GM19397 (cell line): ENCODE measurements around the gene GFRA4.

Experiments
- ATAC-seq: cut with Tn5 transposase; IDR thresholded peaks from one replicate; pipeline ENCODE4 v1.9.1; 2021; ENCODE audit warnings: mild to moderate bottlenecking, moderate library complexity; ENCODE audit not compliant: unreplicated experiment

GFRA4 gene

DNA sequence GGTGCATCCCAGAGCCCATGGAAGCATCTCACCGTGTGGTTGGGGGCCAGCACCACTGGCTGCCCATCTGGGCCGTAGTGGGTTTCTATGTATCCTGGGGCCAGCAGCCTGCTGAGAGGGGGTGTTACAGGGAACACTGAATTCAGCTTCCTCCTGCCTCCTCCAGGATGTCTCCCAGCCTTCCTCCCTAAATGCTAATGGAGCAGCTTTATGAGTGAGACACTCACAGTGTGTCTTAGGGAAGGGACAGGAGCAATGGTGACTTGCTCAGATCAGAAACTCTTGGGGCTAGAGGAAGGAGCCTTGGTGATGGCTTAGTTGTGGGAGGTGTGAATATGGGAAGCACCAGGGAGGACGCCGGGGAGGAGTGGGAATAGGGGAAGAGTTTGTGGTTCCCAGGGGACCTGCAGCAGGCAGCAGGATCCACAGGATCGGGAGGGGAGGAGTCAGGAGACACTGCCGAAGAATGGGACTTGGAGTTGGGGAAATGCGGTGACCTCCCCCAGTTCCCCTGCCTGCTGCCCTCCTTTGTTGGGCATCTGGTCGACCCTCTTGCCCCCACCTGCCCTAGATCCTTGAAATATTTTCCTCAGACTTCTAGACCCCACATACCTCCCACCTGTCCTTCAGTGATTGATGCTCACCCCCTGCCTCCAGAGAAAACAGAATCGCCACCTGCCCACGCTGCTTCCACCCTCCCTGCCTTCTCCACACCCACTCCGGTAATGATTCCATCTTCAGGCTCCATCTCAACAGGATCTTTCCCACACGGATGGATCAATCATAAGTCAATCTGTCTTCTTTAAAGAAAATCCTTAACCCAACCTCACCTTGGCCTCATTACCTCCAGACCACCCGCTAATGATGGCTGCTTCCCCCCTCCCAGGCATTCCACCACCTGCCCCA, 12.0 kb upstream of the GFRA4 start:
- ATAC-seq = no peak

DNA sequence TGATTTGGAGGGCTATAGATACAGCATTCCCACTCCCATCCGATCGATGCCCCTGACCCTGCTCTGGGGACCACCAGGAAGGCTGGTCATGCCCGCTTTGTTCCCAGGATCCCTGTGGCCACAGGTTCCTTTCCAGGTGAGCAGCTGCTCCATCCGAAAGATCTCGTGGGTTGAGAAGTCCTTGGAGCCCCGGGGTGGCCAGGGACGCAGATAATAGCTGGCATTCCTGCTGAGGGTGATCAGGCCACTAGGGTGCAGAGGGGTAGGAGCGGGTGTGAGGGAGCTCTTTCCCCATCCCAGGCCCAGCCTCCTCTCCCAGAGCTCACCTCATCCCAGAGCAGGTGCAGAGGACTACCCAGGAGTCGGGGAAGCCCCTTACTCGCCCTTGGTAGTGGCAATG, 11.2 kb upstream of the GFRA4 start:
- no peak for ATAC-seq

DNA sequence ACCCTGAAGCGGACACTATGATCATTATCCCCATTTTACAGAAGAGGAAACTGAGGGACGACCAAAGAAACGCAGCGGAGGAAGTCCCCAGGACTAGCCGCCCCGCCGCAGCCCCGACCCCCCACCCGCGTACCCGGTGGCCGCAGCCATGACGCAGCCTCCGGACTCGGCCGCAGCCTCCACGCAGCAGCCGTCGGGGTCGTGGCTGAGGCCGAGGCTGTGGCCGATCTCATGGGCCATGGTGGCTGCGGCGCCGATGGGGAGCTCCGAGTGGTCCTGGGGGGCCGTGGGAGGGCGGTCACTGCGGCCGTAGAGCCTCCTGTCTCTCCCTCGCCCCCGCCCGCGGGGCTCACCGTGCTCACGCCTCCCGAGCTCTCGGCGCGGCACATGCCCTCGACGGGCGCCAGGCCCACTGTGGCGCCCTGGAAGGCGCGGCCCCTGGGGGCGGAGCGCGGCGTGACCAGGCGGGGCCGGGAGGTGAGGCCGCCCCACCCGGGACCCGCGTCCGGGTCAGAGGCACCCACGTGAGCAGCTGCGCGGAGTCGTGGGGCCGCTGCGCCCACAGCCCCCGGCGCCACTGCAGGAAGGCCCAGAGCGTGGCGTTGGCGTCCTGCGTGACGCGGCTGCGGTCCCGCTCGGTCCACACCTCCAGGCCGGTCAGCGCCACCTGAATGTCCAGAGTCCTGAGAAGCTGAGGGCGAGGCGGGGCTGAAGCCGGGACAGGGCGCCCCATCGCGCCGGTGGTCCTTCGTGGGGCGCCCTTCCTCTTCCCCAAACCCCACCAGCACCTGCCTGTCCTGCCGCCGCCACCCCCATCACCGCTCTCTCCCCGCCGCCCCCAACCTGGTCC, 10.2 kb upstream of the GFRA4 start:
- no peak for ATAC-seq

DNA sequence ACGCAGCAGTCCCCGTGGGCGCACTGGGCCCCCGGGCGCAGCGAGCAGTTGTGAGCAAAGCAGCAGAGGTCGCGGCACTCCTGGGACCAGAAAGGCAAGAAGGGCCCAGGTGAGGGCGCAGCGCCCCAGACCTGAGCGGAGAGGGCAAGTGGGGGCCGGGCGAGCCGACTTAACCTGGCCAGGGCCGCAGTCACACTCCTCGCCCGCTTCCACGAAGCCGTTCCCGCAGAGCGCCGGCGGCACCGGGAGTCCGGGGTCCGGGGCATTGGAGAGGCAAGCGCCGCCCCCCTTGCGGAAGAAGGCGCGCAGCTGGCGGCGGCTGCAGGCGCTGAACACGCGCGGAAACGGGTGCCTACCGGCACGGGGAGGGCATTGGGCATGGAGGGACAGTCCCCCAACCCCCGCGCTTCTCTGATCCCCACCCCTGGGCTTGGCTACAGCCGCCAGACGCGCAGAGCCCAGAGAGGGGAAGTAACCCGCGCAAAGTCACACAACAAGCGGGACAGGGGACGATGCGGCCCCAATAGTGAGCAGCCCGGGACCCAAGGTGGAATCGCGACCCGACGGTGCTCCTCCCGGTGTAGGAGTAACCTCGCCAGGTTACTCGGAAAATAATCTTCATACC, 9.5 kb upstream of the GFRA4 start:
- no peak for ATAC-seq

DNA sequence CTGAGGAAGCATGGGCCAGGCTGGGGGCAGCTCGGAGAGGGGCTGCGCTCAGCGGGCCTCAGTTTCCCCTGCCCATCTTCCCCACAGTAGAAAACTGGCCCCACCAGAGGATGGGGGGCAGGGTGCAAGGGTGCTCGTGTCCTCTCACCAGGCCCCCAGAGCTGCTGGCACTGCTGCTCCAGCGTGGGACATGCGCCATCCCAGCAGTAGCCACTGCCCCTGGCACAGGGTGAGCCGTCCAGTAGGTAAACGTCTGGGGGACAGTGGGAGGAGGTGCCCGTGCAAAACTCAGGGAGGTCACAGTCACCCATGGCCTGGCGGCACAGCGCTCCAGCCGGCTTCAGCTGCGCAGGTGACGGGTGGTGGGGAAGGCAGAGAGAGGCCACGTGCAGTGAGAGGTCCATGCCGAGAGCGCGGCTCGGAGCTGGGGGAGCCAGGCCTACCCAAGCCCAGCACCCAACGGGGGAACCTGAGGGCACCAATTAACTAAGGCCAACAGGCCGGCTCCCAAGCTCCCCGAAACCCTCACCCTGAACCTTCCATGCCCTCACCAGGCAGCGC, 8.9 kb upstream of the GFRA4 start:
- no peak for ATAC-seq

DNA sequence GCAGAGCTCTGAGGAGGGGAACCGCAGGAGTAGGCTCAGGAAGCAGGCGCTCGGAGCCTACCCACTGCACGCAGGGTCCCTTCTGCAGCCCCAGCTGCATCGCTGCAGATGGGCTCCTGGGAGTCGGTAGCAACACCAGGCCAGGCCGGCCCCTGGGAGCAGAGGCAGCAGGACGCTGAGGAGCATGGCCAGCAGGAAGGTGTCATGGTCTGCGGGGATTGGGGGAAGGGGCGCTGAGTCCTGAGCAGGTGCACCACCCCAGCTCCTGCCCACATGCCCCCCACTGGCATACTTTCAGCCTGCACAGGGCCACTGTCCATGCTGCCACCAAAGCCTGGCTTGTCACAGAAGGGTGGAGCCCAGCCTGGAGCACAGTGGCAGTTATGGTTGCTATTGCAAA, 7.7 kb upstream of the GFRA4 start:
- no peak for ATAC-seq

DNA sequence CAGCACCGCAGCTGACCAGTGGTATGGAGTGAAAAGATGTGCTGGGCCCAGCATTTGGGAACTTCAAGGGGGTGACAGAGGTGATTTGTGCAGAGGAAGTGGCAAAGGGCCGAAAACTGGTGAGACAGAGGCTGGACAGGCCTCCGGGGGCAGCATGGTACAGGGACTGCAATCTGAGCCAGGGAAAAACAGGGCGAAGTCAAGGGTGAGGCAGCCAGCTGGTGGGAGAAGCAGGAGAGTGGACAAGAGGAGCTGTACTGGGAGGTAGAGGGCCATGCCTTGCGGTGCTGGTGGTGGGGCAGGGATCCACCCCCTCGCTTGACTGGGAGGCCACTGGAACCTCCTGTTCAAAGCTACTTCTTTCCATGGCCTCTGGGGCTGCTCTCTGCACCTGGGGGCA, 7.3 kb upstream of the GFRA4 start:
- no peak for ATAC-seq

DNA sequence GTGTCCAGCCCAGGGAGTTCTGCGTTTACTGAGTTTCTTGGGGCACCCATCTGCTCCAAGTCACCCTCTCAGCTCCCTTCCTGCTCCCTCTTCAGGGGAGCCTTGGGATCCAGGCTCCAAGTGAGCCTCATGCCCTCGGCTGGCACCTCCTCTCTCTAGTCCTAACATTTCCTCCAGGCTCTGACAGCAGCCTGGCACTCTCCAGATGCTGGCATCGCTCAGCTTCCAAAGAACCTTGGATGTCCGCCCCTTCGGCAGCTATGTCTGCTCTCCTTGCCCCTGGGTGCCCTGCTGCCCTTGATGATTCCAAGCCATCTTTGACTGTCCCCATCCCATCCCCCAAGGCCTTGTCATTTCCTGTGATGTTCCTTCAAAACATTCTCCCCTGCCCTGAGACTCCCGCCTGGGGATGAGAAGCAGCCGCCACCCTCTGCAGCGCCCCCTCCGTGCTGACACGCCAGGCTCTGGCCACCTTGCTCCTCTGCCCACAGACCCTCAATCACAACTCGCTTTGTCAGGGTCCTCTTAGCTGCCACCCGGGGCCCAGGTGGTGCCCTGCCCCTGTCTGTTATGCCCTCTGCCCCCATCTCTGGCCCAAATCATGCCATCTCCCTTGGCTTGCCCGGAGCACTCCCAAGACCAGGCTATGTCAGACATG, 6.6 kb upstream of the GFRA4 start:
- no peak for ATAC-seq

DNA sequence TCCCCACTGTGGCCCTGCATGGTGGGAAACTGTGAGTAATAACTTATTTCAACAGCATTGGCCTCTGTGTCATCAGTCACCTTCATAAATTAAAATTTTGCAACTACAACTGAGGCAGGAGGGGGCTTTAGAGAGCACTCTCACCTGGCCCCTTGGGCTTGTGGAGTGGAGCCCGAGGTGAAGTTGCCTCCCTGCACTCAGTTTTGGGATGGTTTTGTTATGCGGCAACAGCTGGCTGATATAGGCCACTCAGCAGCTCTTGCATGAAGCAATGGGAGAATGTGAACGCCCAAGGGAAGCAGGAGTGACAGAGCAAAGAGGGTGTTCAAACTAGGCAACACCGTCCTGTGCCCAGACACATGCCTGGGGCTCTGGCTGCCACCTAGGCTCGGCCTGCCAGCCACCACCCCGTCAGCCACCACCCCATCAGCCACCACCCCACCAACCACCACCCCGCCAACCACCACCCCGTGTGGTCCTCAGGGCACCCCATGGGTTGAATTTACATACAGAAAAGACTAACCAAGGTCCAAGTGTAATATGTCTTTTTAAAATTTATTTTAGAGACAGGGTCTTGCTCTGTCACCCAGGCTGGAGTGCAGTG, 4.3 kb upstream of the GFRA4 start:
- ATAC-seq = no peak

DNA sequence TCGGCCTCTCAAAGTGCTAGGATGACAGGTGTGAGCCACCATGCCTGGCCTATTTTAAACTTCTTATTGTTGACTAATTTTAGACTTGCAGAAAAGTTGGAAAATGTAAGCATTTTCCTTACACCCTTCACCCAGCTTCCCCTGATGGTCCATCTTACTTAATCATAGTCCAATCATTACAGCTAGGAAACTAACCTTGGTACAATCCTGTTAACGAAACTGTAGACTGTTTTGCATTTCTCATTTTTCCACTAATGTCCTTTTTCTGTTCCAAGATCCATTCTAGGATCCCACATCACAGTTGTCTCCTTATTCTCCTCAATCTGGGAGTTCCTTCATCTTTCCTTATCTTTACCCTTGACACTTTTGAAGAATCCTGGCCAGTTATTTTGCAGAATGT, 659 bp upstream of the GFRA4 start:
- no peak for ATAC-seq

DNA sequence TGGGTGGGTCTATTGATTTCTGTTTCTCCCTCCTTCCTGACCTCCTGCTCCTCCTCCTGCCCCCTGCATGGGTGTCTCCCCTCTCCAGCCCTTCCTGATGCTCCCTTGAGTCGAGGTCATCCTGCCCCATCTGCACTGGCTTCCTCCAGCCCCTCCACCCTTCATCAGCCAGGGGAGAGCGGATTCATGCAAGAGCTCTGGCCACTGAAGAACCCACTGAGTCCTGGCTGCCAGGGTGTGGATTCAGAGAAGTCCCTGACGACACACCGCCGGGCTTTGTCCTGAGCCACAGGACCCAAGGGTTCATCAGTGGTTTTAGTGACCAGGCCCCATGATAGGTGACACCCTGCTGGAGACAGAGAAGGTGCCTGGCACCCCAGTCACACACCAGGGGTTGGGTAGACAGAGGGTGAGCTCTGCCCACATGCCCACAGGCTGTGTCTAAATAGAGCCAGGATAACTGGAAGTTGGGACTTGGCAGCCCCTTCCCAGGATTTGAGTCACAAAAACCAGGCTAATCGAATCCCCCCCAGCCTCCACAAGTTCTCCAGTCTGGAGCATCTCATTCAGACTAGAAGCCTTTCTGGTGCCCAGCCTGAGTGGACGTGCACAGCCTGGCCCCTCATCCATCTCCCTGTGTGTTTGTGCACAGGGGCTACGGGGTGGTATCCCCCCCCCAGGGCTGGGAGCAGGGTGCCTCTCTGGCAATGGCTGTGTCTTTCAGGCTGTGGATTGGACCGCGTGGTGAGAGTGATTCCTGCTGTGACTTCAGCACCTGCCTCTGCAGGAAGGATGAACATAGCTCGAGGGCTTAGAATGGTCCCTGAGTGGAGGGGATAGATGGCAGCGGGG, 1.2 kb downstream of the GFRA4 start:
- ATAC-seq = no peak

DNA sequence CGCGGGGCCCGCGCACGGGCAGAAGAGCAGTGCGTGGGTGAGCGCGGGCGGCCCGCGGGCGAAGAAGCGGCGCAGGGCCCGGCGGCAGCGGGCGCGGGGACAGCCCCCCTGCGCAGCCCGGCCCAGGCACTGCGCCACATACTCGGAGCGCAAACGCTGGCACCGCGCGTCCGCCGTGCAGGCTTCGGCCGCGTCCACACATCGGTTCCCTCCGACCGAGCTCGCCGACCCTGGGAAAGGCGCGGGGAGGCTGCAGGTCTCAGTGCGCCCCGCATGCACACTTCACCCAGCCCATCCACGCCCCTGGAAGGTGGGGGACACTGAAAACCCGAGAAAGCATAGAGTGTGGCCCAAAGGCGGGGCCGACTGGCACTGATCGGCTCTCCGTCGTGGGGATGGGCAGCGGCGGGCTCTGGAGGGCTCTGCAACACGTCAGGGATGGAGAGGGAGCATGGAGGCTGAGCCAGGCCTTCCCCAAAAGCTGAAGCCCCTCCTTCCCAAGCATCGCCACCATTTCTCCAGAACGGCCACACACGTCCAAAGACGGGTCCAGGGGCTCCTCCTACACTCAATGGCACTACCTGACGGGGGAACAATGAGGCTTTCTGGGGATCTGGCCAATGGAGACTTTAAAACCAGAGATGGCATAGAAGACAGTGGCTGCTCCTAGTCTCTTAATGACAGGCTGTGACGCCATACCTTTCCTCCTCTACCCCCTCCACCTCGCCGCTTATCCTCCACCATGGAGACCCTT, 2.0 kb downstream of the GFRA4 start:
- no peak for ATAC-seq

DNA sequence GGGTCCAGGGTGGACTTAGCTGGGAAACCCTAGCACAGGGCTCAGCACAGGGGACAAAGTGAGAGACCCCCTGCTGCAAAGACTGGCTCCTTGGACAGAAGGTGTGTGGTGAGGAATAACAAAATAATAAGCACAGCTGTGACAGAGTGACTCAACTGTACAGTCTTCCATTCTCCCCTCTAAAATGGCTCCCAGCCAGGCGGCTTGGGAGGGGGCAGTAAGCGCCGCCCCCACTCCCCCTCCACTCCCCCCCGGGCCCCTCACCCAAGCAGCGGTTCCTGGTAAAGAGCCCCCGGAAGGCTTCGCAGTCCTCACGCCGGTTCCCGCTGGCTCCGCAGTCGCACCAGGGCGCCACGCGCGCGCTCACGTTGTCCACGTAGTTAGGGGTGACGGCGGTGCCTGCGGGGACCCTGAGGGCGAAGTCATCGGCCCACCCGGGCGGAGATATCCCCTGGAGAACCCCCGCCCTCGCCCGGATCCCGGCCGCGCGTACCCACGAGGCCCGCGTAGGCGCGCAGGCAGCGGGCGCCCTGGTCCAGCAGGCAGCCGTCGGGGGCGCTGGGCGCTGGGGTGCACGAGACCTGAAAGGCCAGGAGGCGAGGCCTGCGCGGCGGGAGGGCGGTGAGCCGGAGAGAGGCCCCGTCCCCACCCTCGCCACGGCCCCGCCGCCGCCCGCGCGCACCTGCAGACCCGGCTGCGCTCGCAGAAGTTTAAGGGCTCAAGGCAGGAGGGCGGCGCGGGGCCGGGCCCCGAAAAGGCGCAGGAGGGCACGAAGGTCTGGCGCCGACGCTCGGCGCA, 2.7 kb downstream of the GFRA4 start:
- no peak for ATAC-seq

DNA sequence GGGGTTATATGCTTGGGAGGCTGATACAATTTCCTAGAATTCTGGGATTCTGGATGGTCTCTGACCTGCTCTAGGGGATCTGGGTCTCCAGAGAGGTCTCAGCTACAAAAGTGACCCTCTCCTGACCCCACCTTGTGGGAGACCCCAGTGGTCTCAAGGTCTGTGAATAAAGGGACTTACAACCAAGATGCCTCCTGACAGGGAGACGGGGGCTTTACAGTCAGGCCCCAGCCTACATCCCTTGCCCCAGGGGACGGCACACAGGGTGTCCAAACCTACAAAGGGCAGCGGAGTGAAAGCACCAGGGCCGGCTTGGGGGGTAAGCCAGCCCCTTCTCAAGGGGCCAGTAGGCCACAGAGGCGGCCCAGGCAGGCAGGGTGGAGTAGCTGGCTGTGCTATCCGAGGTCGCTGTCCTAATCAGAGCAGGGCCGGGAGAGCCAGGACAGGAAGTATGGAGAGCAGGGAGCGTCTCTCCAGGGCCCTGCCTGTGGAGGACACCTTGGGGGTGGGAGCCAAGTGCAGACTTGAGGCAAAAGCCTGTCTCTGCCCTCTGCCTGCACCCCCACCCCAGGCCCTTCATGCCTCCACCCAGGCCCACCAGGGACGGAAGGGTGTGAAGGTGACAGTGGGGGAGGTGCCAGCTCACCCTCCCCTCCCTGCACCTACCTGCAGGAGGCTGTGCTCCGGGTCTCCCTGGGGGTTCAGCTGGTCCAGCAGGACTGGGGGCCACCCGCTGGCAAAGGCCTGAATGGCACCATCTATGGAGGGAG, 3.5 kb downstream of the GFRA4 start:
- ATAC-seq = no peak

DNA sequence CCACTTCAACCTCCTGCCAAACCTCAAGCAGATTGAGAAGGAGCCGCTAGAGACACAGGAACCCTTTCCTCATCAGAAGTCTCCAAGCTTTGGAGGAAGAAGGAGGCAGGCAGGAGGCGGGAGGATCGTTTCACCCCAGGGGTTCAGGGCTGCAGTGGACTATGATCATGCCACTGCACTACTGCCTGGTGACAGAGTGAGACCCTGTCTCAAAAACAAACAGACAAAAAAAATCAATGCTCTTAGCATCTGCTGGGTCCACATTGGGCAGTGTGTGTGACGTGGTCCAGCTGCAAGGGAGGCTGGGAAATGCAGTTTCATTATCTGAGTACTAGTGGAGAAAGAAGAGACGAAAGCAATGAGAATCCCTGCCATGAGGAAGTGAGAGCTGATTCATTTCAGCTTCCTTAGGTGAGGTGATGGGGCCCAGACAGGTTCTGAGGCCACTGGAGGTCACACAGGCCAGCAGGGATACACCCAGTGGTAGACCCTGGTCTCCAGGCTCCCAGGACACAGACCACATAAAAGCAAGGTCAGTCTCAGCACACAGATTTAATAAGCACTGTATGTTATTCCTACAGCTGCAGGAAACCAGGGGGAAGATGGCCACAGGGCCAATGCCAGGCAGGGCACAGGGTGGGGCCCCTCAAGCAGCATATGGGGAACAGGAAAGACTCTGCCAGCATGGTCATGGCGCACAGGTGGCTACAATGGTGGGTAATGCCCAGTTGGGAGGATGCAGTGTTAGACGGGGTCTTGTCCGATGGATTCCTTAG, 4.3 kb downstream of the GFRA4 start:
- peak; percentile 70 for ATAC-seq

DNA sequence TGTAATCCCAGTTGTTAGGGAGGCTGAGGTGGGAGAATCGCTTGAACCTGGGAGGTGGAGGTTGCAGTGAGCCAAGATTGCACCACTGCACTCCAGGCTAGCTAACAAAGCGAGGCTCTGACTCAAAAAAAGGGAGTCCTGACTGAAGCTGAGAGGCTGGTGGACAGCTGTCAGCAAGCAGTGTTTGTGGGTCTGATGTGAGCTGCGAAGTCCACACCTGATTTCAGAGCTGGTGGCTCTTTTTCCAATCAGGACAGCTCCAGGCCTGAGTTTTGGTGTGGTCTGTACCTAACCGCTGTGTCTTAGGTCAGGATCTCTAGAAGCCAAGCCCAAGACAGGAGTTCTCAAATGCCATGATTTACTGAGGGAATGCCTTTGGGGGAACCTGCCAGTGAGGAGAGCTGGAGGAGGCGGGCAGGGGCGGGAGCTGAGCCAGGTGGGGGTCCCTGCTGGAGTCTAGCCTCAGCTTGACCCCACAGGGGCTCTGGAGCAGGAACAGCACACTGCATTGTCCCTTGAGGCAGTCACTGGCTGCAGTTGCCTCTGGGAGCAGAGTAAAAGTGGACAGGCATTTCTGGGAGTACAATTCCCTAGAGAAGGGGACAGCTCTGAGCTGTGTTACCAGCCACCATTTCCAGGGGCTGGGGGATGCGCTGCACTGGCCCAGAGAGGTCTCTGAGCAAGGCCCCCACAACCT, 5.0 kb downstream of the GFRA4 start:
- ATAC-seq = no peak
